ENCODE results near the gene PTPRD. TPM values are rescaled to one million over a fixed set of nuclear protein-coding genes. Genes with fewer than 3 reads are reported as not detected.

The PTPRD gene
- total RNA-seq, 2 donors from 2014 or later = 19.6 to 101 TPM

- Histone ChIP-seq H3K36me3 (no peaks in the 10 kb centered on the region), H3K4me3 (no peak overlapping the region), H3K27ac (no peak overlapping the region), H3K27me3 (replicated peaks; ENCODE audit: insufficient read depth) (no peaks in the 10 kb centered on the region), H3K9me3 (no peaks in the 10 kb centered on the region), H3K4me1 (ENCODE audit: control insufficient read depth in 1 of 2, low read depth in 2 of 2) (no peaks in the 10 kb centered on the region)
- no peak for ATAC-seq (ENCODE audit: insufficient number of reproducible peaks, low FRiP score, low read depth)
- DNase-seq (ENCODE audit: low spot score) = no peak
- TF ChIP-seq, protein P1, sequence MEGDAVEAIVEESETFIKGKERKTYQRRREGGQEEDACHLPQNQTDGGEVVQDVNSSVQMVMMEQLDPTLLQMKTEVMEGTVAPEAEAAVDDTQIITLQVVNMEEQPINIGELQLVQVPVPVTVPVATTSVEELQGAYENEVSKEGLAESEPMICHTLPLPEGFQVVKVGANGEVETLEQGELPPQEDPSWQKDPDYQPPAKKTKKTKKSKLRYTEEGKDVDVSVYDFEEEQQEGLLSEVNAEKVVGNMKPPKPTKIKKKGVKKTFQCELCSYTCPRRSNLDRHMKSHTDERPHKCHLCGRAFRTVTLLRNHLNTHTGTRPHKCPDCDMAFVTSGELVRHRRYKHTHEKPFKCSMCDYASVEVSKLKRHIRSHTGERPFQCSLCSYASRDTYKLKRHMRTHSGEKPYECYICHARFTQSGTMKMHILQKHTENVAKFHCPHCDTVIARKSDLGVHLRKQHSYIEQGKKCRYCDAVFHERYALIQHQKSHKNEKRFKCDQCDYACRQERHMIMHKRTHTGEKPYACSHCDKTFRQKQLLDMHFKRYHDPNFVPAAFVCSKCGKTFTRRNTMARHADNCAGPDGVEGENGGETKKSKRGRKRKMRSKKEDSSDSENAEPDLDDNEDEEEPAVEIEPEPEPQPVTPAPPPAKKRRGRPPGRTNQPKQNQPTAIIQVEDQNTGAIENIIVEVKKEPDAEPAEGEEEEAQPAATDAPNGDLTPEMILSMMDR (IDR thresholded peaks at IDR 0.05) = no peak
These were observed 50.0 kb downstream of the PTPRD start for GRCh38 chr9:10562581-10563343.

DNA sequence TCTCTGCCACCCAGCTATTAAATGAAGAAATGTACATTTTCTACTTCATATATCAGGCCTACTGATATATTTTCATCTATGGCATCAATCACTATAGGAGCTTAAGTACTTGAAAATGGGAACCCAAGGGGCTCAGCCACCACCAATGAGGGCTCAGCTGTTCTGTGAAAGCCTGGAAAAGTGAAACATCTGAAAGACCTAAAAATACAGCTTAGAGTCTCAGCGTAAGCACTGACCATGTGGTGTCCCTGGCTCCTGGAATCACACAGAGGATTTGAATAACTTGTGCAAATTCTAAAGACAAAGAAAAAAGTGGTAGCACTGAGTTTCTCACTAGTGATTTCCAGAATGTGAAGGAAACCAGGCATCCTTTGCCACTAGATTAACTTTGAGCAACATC, 64.5 kb downstream of the PTPRD start:
- DNase-seq (ENCODE audit: low spot score) (no peak), ATAC-seq (ENCODE audit: insufficient number of reproducible peaks, low FRiP score, low read depth) (no peak)
- no peak overlapping the region for H3K4me3 ChIP-seq
- no peaks in the 10 kb centered on the region for H3K9me3 ChIP-seq
- no peak overlapping the region for H3K27ac ChIP-seq
- H3K4me1 ChIP-seq (ENCODE audit: control insufficient read depth in 1 of 2, low read depth in 2 of 2) = no peaks in the 10 kb centered on the region
- TF ChIP-seq, protein P1 (IDR thresholded peaks at IDR 0.05) = no peak
- H3K36me3 ChIP-seq = no peaks in the 10 kb centered on the region
- no peaks in the 10 kb centered on the region for H3K27me3 ChIP-seq (replicated peaks; ENCODE audit: insufficient read depth)

- no peak overlapping the region for H3K4me3 ChIP-seq
- H3K36me3 ChIP-seq = no peaks in the 10 kb centered on the region
- TF ChIP-seq, protein P1 (IDR thresholded peaks at IDR 0.05) = no peak
- DNase-seq (ENCODE audit: low spot score) (no peak), ATAC-seq (ENCODE audit: insufficient number of reproducible peaks, low FRiP score, low read depth) (no peak)
- H3K4me1 ChIP-seq (ENCODE audit: control insufficient read depth in 1 of 2, low read depth in 2 of 2) = no peaks in the 10 kb centered on the region
- H3K9me3 ChIP-seq = no peaks in the 10 kb centered on the region
- no peaks in the 10 kb centered on the region for H3K27me3 ChIP-seq (replicated peaks; ENCODE audit: insufficient read depth)
- no peak overlapping the region for H3K27ac ChIP-seq
These were observed 74.7 kb downstream of the PTPRD start for GRCh38 chr9:10538073-10538472.

GRCh38 chr9:10534850-10535249, 78.0 kb downstream of the PTPRD start:
- Histone ChIP-seq H3K4me3 (no peak overlapping the region), H3K27ac (no peak overlapping the region), H3K4me1 (ENCODE audit: control insufficient read depth in 1 of 2, low read depth in 2 of 2) (no peaks in the 10 kb centered on the region), H3K9me3 (no peaks in the 10 kb centered on the region), H3K36me3 (no peaks in the 10 kb centered on the region), H3K27me3 (replicated peaks; ENCODE audit: insufficient read depth) (no peaks in the 10 kb centered on the region)
- TF ChIP-seq, protein P1 (IDR thresholded peaks at IDR 0.05) = no peak
- no peak for DNase-seq (ENCODE audit: low spot score)
- no peak for ATAC-seq (ENCODE audit: insufficient number of reproducible peaks, low FRiP score, low read depth)

- no peak for DNase-seq (ENCODE audit: low spot score)
- Histone ChIP-seq H3K9me3 (no peaks in the 10 kb centered on the region), H3K27ac (no peak overlapping the region), H3K27me3 (replicated peaks; ENCODE audit: insufficient read depth) (no peaks in the 10 kb centered on the region), H3K4me1 (ENCODE audit: control insufficient read depth in 1 of 2, low read depth in 2 of 2) (no peaks in the 10 kb centered on the region), H3K36me3 (no peaks in the 10 kb centered on the region), H3K4me3 (no peak overlapping the region)
- no peak for ATAC-seq (ENCODE audit: insufficient number of reproducible peaks, low FRiP score, low read depth)
- TF ChIP-seq, protein P1 (IDR thresholded peaks at IDR 0.05) = no peak
These were observed 86.8 kb downstream of the PTPRD start for GRCh38 chr9:10525972-10526371.
